CD4-positive, alpha-beta T cell treated with Interleukin-1 beta for 1 hour (primary cell): Measurements from ENCODE around the gene PTGDR2.

ENCODE experiments used
- DNase-seq, 2 donors: peaks; one replicate each; pipeline ENCODE4 v3.0.0-alpha.2; 2020 to 2022

The PTGDR2 gene

DNA sequence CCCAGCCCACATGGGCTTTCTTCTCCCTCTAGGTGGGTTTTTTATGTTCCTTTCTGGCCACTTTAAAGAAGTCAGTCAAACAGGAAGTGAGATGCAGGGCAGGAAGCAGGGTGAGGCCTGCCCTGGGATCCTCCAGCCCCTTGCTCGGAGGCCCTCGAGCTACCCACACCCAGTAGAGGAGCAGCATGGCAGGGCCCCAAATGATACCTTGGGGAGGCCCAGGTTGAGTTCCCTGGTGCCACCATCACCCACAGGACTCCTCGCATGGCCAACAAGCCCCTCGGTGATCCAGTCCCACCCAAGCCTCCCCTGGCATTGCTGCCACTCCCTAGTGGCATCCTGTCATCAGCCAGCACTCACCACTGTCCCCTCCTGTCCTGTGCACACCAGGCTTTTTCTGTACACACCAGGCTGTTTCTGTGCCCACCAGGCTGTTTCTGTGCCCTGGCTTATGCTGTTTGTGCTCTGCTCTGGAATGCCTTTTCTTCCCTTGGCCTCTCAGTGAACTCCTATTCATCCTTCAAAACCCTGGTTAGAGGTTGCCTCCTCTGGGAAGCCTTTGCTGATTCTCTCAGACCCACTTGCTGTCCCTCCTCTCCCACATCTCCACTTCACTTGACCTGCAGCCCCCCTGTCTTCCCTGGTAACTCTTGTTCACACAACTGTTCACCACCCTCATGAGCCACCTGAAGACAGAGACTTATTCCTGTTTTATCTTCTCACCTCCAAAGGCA lies 3.1 kb upstream of the PTGDR2 start:
- no peak for DNase-seq

DNA sequence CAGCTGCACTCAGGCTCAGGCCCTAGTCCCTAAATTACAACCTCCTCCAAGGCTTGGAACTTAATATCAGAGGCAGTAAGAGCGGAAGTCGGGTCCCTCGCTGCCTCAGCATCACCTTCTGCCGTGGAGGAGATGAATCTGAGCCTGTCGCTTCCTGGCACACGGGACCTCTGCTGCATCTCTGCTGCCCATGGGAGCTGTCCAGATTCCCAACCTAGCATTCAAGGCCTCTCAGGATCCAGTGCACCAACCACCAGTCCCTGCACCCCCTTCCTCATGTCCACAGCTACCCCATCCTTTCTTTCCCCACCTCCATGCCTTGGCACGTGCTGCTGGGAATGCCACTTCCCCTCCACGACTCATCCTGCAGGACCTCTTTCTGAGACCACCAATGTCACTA lies 2.5 kb upstream of the PTGDR2 start:
- DNase-seq = no peak

DNA sequence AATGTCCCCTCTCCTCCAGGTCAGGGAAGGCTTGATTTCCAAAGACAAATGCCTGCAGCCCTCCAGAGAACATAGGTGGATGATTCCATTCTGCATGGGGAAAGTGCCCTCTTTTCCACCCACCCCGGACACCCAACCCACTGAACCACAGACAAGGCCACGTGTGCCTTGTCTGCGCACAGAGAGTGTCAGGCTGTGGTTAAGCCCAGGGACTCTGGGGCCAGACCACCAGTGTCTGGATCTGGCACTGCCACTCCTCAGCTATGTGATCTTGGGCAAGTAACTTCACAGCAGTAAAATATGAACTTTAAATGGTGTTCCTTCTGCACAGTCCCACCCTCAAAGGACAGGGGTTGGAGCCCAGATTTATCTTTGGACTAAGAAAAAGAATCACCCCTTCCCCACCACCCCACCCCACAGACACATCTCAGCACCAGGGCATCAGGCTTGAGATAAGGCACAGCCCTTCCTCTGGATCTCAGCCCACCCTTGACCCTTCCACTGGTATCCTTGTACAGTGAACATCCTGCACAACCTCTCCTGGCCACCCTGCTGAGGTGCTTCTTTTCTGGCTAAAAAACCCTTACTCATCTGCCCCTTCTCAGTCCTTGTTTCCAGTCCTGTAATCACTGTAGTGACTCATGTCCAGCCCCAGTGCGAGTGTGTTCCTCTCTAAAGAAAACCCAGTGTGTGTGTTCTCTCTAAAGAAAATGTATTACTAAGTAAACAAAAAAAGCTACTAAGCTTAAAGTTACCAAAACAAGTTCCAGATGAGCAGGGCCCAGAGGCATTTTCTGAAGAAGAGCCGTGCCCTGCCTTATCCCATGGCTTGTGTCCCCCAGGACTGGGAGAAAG lies 1.9 kb upstream of the PTGDR2 start:
- DNase-seq = no peak

DNA sequence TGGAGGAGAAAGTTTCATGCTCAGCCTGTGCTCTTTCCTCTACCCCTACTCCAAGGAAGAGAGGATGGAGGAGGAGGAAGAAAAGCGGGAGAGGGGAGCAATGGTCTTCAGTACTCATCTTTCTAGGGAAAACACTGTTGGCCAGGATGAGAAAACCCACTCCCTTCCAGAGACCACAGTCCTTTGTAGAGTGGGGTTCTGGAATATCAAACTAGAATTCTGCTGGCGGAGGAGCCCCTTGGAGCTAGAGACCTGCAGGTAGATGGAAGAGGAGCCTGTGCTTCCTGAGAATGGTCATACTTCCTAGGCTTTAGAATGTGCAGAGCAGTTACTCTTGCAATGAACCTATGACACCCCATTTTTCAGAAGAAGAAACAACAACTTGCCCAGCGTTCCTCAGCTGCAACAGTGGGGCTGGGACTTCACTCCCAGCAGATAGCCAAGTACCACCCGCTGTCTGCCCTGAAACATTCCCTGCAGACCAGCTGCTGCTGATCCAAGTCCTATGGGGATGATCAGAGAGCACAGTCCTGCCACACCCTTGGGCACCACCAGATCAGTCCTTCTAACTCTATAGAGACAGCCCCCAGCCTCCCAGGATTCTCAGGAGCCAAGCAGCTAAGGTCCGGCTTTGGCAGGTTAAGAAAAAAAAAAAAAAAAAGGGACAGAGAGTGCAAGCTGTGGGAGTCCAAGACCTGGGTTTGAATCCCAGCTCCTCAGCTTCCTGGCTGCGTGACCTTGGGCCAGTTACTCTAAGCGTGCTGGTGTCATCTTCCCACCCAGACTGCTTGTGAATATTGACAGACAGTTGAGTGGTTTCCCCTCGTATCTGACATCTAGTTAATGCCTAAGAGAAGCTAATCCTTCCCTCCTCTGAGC lies 664 bp downstream of the PTGDR2 start:
- no peak for DNase-seq

DNA sequence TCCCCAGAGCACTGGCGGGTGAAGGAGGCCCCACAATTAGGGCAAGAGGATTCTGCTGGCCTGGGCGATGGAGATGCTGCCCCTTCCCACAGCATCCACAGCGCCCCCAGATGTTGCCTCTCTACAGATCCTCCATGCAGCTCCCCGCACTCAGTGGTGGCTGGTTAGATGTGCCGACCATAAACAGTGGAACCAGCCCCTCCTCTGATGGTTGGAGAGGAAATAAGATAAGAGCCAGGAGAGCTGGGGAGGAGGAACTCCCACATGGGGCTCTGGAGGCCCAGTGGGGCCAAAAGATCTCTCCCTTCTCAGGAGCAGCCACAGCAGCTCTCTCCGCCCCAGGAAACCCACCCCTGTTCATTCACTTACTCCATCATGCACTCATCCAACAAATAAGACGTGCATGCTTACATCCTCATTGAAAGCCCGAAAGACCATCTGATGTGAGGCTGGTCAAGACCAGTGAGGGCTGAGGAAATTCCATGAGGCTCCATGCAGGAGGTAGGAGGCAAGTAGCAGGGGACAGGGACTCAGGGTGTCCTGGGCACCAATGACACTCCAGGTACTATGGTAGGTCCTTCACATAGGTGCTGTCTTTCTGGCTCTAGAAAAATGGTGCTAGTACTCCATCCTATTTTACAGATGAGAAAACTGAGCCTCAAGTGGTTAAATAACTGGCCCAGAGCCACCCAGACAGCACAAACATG lies 1.5 kb downstream of the PTGDR2 start:
- no peak for DNase-seq

DNA sequence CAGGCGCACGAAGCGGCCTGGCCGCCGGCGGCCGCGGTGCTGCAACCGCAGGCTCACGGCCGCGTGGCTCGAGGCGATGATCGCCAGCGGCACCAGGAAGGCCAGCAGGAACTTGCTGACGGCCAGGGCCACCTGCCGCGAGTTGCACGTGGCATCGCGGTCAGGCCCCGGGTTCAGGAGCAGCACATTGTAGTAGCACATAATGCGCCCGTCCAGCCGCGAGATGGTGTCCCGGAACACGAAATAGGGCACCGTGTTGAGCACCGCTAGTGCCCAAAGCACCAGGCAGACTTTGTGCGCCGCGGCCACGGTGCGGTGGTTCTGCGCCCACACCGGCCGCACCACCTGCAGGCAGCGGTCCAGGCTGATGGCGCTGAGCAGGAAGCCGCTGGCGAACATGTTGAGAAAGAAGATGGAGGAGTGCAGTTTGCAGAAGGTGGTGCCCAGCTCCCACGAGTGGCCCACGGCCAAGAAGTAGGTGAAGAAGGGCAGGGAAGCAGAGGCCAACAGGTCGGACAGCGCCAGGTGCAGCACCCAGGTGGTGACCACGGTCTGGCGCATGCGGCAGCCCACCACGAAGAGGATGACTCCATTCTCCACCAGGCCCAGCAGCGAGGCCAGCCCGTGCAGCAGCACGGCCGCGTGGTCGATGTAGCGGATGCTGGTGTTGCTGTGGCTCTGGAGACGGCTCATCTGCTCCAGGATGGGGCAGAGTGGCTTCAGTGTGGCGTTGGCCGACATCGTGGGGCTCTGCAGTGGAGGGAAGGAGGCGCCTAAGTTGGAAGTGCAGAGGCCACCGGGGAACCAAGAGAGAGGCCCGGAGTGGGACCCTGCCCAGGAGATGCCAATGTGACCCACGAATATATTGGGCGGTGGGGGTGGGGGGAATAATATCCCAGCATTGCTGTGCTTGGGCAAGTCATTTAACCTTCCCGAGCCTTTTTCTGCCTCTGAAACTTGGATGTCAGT lies 2.5 kb downstream of the PTGDR2 start:
- DNase-seq = no peak

DNA sequence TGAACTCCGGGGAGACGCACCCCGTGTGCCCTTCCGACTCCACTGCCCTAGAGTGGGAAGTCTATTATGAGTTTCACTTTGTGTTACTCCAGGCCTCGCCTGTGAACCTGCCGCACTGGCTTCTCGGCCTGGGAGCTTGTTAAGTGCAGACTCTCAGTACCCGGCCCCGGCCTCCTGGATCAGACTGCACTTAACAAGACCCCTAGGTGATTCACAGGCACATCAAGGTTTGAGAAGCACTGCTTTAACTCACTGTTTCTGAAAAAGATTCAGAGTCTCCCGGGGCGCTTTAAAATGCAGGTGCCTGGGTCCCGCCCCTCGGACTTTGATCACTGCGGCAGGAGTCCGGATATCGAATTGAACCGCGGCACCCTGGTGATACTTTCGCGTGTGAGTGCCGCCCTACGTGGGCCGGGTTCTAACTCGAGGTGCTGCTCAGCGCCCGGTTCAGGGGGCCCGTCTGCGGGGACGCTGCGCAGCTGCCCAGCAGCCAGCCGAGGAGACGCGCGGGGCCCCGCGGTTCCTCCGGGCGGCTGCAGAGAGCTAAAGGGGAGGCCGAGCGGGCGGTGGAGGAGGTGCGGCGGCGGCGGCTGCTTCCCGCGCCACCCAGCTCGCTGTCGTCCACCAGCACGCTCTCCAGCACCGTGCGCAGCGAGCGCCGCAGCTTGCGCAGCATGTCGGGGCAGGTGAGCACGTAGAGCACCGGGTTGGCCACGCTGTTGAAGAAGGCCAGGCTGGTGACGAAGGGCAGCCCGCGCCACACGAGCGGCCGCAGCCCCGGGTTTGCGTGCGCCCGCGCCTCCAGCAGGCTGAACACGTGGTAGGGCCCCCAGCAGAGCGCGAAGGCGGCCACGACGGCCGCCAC lies 3.4 kb downstream of the PTGDR2 start:
- DNase-seq = no peak

DNA sequence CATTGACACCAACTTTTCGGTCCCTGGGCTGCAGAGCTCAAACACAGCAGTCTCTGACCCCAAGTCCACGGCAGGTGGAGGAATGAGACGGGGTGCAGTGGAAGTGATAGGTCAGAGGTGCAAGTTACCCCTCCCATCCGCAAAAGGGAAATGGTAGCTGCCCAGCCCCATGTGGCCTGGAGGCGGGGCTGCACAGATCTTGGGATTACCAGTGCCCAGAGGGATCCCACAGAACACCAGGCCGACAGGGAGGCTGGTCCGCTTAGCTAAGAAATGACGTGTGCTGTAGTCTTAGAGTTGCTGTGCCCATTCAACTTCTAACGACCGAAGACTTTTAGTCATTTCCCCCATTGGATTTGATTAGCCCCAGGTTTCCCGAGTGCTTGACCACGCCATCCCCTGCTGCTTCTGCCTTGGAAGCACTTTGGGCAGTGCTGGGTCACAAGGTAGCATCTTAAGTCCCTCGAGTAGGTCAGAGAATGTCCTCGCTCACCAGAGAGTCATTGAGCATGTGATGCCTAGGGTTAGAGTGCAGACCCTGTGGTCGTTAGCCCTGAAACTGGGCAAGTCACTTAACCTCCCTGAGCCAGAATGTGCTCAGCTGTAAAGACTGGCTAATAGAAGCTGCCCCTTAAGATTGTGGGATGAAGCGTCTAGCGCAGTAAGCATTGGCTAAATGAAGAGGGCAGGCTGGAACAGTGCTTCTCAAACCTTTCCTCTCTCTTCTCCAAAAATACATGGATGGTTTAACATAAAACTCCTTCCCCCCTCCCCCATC lies 4.2 kb downstream of the PTGDR2 start:
- DNase-seq = no peak

DNA sequence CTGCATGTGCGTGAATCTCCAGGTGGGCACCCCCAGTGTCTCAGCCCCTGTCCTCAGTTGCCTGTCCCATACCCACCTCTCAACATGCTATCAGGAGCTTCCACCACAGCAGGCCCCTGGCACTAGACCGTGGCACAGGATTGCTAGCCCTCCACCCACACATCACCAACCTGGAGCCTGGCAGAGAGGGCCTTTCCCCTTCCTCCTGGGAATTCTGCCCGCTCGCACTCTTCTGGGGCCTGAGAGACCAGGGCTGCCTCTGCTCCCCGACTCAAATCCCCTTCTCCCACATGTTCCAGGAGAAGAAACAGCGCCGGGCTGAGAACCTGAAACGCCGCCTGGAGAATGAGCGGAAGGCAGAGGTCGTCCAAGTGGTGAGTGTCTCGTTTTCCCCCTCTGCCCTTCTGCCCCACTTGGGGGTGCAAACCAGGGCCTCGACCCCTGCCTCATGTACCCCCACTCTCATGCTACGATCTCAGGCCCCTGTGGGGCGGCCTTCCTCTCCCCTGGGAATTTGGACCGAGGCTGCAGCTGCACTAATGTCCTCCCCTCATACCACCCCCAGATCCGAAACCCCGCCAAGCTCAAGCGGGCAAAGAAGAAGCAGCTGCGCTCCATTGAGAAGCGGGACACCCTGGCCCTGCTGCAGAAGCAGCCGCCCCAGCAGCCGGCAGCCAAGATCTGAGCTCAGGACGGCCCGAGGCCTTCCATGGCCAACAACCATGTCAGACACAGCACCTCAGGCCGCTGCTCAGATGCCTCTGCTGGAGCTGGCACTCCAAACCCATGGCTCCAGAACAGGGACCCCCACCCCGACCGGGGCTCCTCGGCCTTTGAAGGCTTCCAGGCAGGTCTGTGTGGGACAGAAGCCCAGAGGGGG lies 5.9 kb downstream of the PTGDR2 start:
- no peak for DNase-seq

DNA sequence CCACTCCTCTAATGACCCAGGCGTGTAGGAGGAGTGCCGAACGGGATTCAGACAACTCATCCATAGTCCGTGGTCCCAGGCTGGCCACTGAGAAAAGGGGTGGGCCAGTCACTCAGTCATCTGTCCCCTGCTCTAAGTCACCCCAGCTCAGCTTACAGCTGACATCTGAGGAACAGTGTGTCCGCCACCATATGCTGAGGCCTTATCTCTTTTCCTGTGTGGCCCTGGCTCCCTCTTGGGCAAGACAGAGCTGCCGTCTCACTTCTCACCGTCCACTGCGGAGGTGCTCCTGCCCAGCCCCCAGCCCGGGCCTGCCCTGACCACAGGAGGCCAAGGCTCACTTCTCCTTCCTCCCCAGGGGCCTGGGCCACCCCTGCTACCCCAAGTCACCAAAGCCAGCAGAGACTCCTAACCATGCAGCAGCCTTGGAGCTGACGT lies 7.0 kb downstream of the PTGDR2 start:
- no peak for DNase-seq

DNA sequence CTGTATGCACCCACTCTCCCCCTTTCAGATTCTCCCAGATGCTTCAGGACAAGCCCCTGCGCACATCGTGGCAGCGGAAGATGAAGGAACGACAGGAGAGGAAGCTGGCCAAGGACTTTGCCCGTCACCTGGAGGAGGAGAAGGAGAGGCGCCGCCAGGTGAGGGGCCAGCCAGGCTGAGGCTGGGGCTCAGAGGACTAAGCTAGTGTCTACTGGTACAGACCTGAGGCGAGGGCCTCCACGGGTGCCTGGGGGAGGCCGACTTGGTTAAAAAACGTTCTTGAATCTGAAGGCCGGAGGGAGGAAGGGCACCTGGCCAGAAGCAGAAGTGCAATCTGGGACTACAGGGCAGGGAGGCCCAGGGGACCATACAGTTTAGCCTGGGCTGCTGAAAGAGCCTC lies 7.9 kb downstream of the PTGDR2 start:
- DNase-seq = no peak

DNA sequence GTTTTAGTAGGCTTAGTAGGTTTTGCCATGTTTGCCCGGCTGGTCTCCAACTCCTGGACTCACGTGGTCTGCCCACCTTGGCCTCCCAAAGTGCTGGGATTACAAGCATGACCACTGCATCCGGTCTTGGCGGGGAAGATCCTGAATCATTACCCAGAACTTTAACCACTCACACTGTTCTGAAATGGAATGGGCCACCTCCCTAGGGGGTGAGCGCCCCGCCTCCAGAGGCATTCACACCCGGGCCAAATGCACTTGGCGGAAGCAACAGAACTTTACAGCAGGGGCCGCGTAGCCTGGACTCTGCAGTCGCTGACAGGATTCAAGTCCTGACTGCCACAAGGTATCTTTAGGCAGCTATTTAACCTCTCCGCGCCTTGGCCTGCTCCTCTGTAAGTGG lies 8.5 kb downstream of the PTGDR2 start:
- no peak for DNase-seq

DNA sequence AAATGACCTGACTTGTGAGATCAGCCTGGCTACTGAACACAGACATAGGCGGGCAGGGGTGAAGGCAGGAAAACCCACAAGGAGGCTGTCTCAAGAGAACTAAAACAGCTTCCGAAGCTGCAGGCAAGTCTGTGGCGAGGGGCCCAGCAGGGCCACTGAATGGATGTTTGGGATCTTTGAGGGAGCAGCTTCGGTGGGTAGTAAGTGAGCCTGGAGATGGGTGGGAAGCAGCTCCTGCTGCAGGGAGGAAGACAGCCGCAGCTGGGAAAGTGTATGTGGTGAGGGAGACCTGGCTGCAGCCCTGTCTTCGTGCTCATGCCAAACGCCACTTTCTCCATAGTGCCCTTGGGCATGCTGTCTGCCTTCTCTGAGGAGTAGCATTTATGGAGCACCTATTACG lies 10.4 kb downstream of the PTGDR2 start:
- DNase-seq = no peak

DNA sequence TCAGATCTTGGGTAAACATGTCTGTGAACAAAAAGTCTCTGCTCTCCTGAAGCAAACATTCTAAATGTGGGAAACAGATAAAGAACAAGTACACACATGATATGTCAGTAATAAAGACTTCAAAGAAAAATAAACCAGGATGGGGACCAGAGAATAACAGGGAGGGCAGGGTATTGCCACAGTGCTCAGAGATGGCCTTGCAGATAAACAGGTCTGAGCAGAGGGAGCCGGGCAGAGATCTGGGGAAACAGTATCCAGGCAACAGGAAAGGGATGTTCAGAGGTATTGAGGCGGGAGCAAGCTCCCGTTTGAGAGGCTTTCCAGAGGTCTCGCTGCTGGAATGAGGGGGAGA lies 10.9 kb downstream of the PTGDR2 start:
- no peak for DNase-seq

DNA sequence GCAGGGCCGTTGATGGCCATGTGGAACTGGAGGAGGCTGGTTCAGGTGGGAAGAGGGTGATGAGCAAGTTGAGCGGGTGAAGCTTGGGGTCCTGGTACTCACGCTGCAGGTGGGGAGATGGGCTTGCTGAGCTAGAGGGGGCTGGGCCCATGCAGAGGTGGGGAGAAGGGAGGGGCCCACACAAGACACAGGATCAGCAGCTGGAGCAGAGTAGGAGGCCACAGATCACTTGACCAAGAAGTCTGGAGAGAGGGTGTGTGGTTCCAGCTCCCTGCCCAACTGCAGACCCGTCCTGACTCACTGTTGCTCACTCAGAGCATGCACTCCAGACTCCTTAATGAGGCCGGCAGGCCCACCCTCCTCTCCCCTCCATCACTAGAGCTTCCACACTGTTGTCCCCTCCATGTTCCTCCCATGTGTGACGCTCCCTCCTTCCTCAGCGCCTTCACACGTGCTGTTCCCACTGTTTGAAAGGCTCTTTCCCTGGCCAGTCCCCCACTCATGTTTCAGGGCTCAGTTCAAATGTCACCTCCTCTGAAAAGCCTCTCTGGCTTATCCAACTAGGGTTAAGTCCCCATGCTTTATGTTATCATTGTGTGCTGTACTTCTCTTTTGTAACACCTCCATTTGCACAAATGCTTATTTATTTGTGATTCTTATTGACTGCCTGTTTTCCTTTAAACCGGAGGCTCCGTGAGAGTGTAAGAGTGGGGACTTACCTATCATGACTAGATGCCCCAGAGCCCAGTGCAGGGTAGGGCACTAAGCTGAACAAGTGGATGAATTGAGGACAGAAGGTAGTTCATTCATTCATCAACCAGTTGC lies 11.5 kb downstream of the PTGDR2 start:
- no peak for DNase-seq

DNA sequence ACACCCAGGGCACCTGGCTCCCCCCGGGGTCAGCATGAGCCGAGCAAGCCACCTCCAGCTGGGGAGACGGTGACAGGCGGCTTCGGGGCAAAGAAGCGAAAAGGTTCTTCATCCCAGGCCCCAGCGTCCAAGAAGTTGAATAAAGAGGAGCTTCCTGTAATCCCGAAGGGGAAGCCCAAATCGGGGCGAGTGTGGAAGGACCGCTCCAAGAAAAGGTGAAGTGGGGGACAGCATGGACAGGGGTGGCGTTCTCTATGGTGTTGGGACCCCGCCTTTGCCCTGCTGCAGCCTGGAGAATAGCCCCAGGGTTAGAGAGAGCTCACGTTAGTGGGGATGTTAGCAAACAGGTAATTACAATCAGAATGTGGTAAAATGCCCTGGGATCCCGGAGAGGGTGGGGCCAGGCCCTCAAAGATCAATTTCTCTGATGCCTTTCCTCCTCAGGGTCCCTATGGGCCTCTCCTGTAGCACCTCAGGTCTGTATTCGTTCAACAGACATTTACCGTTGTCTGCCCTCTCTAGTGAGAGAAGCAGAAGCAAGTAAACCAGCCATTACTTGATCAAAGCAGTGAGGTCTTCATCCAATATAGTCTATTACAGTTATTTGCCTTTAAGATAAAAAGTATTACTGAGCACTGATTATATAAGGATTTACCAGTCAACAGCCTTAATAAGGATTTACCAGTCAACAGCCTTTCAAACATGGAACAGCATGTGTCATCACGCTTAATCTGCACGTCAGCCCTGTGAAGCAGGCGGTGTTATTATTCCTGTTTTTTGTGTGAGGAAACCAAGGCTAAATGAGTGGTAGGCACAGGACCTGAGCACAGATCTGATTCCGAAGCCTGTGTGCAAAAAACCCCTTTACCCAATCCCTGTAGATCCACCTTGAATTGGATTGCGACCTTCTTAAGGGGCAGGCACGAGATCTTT lies 12.8 kb downstream of the PTGDR2 start:
- no peak for DNase-seq
